NCI-H345 treated with DMSO at 0.1 percent for 48 hours (cell line): ENCODE results near the gene PANK4.
"Not testable (repeated sequence)": the region's sequence is repeated elsewhere in the genome, so short reads cannot be mapped to it uniquely, and the experiment has no call there.

ENCODE experiments used
- DNase-seq: peaks from one replicate; lab custom pipeline; 2025; ENCODE audit not compliant: unreplicated experiment; lab: John Stamatoyannopoulos, UW

The PANK4 gene

DNA sequence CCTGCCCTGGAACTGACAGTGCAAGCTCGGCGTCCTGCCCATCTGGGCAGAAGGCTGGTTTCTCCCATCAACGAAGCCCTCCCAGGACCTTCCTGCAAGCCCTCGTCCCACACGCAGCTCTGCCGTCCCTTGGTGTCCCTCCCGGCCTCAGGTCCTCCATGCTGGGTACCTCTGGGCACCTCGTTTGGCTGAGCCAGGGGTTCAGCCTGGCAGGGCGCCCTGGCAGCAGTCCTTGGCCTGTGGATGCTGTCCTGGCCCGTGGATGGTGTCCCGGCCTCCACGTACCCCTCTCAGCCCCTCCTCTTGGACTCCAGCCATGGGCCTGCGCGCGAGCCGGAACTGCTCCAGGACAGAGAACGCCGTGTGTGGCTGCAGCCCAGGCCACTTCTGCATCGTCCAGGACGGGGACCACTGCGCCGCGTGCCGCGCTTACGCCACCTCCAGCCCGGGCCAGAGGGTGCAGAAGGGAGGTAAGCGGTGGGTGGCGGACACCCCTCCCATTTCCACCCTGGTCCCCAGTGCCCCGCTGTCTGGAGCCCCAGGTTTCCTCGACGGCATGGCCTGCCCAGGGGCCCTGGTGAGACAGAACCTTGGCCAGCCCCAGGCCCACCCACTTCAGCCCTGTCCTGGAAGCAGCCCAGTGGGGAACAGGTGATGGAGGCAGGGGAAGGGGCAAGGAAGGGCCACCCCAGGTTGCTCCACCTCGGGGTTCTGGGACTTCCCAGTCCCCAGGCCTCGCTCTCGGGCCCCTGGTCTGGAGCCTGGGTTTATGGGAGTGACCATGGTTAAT is 33.3 kb upstream of the PANK4 start:
- DNase-seq, result no peak

DNA sequence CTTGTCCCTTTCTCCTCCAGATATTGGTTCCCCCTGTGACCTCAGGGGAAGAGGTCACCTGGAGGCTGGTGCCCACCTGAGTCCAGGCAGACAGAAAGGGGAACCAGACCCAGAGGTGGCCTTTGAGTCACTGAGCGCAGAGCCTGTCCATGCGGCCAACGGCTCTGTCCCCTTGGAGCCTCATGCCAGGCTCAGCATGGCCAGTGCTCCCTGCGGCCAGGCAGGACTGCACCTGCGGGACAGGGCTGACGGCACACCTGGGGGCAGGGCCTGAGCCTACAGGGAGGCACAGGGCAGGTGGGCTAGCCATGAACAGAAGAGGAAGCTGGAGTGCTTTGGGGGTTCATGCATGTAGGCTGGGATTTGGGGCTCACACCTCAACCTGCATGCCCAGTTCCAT is 32.5 kb upstream of the PANK4 start:
- DNase-seq, result no peak

DNA sequence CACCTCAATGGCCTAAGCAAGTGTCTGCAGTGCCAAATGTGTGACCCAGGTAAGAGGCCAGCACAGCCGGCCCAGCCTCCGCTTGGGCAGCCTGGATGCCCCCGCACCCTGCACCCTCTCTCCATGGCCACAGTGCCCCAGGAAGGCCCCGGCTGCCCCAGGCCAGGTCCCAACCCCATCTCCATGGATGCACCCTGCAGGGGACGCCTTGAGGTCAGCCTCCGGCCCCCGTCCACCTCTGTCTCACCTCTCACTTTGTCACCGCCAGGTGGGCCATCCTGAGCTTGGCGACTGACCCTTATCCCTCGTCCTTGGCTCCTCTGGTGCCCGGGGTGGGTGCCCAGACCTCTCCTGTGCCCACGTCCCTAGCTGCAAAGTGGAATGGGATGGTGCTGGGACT is 32.0 kb upstream of the PANK4 start:
- DNase-seq, result no peak

DNA sequence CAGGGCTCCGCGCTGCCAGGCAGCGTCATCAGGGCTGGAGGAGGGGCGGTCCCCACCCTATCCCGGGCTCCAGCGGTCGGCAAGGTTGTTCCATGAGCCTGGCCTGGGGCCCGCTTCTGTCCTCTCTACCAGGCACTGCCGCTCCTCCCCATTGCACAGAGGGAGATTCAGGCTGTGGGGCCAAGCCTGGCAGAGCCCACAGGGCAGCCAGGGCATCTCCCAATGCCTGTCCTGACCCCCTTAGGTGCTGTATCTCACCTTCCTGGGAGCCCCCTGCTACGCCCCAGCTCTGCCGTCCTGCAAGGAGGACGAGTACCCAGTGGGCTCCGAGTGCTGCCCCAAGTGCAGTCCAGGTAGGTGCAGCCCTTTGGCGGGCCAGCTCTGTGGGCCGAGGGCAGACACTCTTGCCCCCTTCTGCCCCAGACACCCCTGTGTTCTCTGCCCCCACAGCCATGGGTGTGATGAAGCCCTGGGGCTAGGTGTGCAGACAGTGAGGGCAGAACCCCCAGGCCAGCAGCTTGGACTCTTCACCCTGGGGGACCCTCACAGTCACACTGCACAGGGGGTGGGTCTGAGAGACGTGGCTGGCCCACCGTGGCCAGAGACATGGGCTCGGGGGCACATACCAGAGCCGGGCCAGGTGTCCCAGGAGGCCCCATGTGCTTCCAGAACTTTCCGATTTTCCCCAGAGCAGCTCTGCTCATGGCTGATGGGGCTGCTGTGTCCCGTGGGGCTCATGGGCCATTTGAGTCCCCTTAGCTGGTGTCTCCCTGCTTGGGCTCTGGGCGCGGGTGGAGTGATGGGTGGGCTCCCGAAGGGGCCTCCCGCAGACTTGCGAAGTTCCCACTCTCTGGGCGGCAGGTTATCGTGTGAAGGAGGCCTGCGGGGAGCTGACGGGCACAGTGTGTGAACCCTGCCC is 31.3 kb upstream of the PANK4 start:
- no peak for DNase-seq

DNA sequence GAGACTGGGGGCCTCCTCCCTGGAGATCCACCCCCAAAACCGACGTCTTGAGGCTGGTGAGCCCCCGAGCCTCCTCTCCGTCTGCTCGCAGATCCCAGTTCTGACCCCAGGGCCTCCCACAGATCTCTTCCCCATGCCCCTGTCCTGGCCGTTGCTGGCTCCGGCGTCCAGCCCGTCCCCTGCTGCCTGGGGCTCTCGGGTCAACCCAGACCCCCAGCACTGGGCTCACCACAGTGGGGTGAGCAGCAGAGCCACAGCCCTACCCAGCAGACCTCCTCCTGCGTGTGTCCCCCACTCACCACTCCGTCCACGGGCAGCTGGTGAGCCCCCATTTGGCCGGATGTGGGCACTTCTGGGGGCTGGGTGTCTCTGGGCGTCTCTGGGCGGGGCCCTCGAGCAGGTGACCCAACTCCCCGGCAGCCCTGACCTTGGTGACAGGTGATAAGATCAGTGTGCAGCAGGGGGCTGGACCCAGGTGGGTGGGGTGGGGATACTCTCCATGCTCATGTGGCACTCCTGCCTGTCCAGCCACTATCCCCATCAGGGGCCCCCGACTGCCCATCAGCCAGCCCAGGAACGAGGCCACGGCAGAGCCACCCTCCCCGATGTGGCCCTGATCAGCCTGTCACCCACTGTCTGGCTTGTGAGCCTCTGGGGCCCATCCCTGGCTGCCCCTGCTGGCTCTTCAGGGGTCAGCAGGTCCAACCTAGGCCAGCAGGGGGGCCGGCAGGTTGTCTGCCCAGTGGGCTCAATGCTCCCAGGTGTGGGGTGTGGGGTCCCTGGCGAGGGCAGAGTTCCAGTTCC is 30.5 kb upstream of the PANK4 start:
- DNase-seq, result no peak

DNA sequence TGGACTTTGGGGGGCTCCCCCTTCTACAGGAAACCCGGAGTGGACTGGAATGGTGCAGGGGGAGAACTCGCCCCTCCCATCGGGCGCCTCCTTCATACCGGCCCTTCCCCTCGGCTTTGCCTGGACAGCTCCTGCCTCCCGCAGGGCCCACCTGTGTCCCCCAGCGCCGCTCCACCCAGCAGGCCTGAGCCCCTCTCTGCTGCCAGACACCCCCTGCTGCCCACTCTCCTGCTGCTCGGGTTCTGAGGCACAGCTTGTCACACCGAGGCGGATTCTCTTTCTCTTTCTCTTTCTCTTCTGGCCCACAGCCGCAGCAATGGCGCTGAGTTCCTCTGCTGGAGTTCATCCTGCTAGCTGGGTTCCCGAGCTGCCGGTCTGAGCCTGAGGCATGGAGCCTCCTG is 29.9 kb upstream of the PANK4 start, which contains the start of gene TNFRSF14:
TSS of gene TNFRSF14 (plus strand) at position 95 of the 401 bp plus-strand sequence. CDS start at position 389, 294 bp downstream.
- no peak for DNase-seq

DNA sequence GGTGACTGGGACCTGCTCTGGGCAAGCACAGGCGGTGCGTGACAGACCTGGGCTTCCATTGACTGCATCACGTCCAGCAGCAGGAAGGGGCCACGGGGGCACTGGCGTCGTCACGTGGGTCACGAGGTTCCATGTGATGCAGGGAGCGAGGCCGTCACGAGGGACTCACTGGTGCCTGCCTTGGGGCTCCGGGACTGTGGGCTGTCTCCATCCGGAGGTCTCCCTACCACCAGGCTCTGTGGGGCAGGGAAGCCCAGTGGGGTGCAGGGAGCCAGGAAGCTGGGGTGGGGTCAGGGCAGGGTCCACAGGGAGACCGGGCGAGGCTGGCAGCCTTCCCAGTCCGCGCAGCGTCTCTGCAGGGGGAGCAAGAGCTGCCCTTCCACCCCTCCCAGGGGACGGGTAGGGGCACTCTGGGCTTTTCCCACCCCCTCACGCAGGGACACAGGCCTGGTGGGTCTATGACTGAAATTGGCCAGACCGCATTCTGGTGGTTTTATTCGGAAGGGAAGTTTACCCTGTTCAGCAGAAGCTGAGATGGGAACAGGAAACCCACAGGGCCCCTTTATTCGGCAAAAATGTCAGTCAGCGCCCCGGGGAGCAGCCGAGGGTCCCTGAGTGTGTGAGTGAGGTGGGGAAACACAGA is 29.4 kb upstream of the PANK4 start:
- DNase-seq, result no peak

DNA sequence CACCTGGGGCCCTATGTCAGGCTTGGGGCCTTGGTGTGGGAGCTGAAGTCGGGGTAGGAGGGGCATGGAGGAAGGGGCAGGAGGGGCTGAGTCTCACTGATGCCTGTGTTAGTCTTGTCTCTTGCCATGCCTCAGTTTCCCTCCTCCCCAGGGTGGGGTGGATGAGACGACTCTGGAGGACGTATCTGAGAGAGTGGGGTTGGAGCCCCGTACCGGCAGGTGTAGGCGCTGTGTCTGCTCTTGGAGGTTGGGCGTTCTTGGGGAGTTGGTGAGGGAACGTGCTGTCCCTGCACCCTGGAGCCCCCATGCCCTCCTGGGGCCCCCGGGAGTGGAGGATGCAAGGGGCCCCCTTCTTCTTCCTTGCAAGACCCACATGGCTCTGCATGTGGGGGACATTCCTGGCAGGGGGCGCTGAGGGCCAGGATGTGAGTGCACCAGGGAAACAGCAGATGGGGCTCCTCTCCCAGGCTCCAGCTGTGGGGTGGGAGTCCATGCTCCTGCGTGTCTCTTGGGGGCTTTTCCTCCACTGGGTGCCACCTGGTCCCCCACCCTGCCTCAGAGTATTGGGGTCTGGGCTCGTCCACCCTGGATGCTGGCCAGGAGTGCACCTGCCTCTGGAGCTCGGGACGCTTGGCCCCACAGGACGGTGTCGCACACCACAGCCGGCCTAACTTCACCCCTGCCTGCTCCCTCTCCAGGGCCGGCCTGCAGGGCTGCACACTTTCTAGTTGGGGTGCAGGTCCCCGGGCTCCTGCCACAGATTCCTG is 28.4 kb upstream of the PANK4 start:
- DNase-seq, result no peak

DNA sequence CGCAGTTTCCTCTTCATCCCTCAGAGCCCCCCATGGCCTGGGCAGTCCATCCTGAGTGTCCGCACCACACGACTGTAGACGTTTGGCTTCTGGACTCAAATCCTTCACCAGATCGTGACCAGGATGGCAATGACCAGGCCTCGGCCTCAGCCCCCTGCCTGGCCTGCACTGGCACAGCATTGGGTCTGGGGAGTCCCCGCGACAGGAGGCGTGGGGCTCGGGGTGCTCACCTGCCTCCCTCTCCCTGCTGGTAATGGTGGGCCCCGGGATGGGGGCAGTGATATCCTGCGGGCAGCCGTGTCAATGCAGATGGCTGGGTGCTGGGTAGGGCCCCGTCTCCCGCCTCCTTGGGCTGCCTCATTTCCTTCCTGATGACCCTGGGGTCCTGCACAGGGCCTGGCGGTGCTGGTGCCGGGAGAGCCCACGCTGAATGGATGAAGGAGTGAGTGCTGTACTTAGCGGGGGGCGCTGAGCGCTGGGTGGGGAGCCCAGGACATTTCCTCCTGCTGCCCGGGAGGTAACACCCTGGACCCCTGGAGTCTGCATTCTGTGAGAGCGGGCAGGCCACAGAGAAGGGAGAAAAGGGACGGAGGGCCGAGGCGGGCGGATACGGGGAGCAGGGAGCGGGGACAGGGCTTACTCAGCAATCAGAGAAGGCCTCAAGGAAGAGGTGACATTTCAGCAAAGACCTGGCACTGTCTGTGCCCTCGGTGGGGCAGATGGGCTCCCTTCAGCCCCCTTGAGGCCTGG is 27.6 kb upstream of the PANK4 start:
- DNase-seq, result no peak

DNA sequence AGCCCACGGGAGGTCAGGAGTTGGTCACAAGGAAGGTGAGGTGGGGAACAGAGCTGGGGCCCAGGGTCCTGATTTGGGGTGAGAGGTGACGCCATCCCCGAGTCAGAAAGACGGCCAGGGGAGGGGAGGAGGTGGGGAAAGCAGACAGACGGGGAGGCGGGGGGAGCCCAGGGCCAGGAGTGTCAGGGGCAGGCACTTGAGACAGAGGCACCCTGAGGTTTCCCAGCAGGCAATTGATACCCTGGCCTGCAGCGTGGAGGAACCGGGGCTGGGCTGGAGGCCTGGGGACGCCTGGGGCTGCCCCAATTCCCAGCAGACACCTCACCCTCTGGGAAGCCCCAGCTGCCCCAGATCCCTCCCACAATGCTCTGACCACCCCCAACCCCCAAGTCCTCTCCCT is 26.7 kb upstream of the PANK4 start:
- not testable (repeated sequence) for DNase-seq

DNA sequence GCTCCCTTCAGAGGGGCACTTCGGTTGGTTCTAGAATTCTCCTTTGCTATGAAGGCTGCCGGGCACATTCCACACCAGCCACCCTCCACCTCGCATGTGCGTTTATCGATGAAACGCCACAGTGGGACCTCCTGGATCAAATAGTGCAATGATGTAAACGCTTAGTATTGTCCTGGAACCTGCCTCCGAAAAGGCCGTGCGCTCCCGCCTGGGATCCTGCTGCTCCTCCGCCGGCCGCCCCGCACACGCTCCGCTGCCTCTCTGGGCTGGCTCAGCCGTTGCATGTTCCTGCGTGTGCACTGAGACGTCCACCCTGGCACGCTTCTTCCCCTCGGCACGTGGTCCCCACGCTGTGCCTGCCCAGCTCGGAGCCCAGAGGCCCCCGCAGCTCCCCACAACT is 25.8 kb upstream of the PANK4 start:
- no peak for DNase-seq

DNA sequence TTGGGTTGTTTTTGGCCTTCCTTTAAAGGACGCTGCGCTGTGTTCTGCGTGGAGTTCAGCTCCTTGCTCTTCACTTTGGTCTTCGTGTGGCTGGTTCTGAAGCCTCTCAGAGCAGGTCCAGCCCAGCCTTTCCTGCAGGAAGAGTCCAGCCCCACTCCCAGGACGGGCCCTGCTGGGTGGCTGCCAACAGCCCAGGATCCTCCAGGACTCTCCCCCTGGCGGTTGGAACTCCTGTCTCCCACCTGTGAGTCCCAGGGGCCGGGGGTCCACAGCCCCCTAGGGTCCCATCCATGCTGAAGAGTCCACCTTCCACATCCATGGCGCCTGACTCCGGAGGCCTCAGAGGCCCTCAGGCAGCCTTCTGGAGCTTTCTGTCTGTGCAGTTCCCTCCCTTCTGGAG is 25.1 kb upstream of the PANK4 start:
- DNase-seq, result not testable (repeated sequence)

DNA sequence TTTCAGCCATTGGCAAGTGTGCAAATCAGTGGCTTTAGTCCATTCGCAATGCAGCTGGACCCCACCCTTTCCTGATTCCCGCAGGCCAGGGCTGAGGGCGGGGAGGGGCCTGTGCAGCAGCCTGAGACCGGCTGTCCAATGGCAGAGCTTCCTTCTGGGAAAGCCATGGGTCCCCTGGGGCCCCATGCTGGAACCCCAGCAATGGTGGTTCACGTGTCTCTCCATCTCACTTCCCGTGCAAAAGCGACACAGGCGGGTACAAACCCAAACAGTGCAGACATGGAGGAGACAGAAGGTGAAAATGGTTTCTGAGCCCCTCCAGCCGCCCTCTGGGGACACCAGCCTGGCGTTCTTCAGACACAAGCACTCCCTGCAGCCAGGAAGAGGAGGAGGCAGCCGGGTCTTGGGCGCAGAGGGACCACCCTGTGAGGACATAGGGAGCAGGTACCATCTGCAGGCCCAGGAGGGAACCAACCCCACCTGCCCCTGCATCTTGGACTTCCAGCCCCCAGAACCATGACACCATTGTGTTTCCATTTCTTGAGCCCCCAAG is 24.0 kb upstream of the PANK4 start:
- not testable (repeated sequence) for DNase-seq

DNA sequence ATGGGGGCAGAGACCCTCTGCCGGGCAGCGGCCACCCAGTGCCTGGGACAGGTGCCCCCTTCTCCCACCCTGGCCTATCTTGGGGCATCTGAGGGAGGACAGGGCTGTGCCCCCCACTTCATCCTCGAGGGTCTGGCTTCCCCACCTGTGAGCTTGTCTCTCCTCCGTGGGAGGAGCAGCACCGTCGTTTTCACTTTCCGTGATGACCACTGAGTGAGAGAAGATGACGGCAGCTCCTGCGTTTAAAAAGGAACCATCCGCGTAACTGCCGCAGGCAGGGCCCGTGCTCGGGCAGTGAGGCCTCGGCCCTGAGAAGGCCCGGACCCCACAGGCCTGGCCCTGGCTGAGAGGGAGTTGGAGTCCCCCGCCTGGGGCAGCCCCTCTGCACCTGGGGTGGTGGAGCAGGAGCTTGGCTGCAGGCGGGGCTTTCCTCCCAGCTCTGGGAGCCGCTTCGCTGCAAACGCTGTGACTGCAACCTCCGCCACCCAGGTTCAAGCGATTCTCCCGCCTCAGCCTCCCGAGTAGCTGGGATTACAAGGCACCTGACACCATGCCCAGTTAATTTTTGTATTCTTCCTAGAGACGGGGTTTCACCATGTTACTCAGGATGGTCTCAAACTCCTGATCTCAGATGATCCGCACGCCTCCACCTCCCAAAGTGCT is 23.1 kb upstream of the PANK4 start:
- DNase-seq, result not testable (repeated sequence)

DNA sequence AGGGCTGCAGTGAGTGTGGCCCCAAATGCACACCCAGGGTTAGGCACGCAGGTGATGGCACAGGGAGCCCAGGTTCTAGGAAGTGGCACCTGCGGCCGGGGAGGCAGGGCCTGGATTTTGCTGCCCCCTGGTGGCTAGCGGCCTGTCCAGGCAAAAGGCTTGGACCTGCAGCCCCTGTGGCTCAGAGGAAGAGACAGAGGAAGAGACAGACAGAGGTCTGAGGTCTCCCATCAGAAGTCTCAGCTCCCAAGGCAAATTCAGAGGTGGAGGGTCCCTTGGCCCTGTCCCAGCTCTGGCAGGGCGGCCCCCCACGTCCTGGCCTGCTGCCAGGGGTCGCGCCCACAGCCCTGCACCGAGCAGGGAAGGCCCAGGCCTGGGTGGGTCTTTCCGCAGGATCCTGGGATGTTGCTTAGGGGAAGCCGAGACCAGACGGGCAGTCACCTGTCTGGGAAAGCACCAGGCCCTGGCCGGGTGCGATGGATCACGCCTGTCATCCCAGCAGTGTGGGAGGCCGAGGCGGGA is 21.7 kb upstream of the PANK4 start:
- peak; percentile 65 for DNase-seq

DNA sequence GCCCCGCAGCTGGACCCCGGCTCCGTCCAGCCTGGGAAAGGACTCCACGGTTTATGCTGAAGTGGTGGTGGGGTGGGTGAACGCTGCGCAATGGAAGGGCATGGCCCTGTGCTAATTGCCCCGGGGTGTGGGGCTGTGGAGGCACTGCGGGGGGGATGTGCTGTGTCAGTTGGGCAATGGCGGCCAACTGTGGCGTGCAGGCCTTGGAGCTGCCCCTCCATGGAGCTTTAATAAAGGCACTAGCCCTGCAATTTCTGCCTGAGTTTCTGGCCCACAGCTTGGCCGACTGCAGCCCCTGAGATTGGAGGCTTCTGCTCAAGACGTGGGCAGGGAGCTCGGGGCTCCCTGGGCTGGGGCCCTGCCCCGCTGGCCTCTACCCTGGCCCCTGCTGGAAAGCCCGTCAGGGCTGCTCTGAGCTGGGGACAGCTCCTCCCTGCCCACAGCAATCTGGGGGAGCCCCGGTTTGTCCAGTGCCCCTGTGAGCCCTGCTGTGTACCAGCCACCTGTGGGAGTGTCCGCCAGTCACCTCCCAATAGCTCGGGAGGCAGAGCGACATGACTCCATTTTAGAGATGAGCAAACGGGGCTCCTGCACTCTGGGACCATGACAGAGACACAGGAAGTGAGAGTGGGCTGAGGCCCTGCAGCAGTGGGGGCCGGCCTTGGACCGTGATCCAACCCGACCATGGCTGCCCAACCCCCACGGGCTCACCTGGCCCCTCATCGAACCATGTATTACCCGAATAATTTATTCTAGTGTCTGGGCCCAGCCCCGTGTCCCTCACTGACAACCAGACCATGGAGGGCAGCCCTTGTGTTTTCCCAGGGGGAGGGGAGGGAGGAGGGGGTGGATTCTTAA is 21.0 kb upstream of the PANK4 start:
- DNase-seq, result peak; percentile 61

DNA sequence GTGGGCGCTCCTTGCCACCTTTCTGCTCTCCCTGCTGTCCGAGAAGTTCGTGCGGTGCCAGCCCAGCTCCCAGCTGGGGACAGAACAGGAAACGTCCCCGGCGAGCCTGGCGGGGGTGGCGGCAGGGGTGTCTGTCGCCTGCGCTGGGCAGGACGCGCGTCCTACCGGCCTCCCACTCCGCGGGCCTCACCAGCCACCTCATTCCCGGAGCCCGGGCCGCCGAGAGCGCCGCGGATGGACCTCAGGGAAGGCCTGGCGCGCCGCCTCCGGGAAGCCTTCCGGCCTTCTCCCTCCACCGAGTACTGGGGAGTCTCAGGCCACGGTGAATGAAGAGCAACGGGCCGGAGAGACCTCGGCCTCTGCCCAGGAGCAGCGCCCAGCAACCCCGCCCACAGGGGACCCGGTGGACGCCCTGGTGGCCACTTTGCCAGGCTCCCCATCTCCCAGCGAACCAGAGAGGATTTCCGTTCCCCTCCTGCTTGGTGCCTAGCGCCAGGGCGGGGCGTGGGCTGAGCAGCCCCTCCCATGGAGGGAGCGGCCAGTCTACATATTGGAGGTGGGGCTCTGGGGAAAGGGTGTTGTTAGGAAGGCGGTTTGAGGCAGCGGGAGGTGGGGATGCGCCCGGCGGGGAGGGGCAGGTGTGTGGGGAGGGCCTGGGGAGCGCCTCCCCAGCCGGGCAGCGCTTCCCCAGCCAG is 20.3 kb upstream of the PANK4 start:
- peak; percentile 83 for DNase-seq
